K562 (cell line): ENCODE data around the gene ZNF2. TPM values are rescaled to one million over a fixed set of nuclear protein-coding genes. Genes with fewer than 3 reads are reported as not detected.

Experiments used
- BACH1 ChIP-seq: fragments of 200-800 bp; sonication (Bioruptor generic); IDR thresholded peaks from 2 replicates; pipeline ENCODE4 v1.6.1; 2016; ENCODE audit warnings: missing genetic modification characterization, missing compliant biosample characterization
- FOXP1 ChIP-seq: sonication (generic); formaldehyde crosslinking; IDR thresholded peaks from 2 replicates; pipeline ENCODE4 v1.8.0; 2022; ENCODE audit warnings: mild to moderate bottlenecking, missing genetic modification reagents
- HCFC1 ChIP-seq: IDR thresholded peaks from 2 replicates; pipeline ENCODE4 v1.6.1; 2012; ENCODE audit warnings: low read depth, low read length, improper control_type of control experiment
- MAFF ChIP-seq: IDR thresholded peaks from 2 replicates; pipeline ENCODE4 v1.6.1; 2012; ENCODE audit warnings: low read length, improper control_type of control experiment
- MTA2 ChIP-seq: fragments of 450-650 bp; IDR thresholded peaks from 2 replicates; pipeline ENCODE4 v1.6.1; 2016; ENCODE audit warnings: low read depth
- MYNN ChIP-seq, 2 experiments: sonication (generic); formaldehyde crosslinking in 1 of 2; IDR thresholded peaks; 2 replicates each; pipeline versions ENCODE4 v1.5.0 to v1.6.1; 2016 to 2020; ENCODE audit warnings: antibody characterized with exemption in 1 of 2, missing genetic modification reagents in 1 of 2
- NELFE ChIP-seq: IDR thresholded peaks from 2 replicates; pipeline ENCODE4 v1.6.1; 2011; ENCODE audit warnings: mild to moderate bottlenecking; ENCODE audit not compliant: insufficient read depth, insufficient read length
- PCBP1 ChIP-seq: fragments of 200-400 bp; formaldehyde crosslinking; IDR thresholded peaks from 2 replicates; pipeline ENCODE4 v1.6.1; 2018; ENCODE audit warnings: mild to moderate bottlenecking, low read depth, low read length; ENCODE audit not compliant: poor library complexity, severe bottlenecking
- SRSF9 ChIP-seq: fragments of 200-400 bp; formaldehyde crosslinking; IDR thresholded peaks from 2 replicates; pipeline ENCODE4 v1.6.1; 2017; ENCODE audit warnings: low read depth, low read length, borderline replicate concordance
- TEAD1 ChIP-seq, 2 experiments: fragments of 450-650 bp in 1 of 2; sonication (generic) in 1 of 2; formaldehyde crosslinking; IDR thresholded peaks; 2 replicates each; pipeline versions ENCODE4 v1.4.0 to v1.8.0; 2020 to 2022; ENCODE audit warnings: mild to moderate bottlenecking in 2 of 2, missing genetic modification reagents in 1 of 2
- TEAD4 ChIP-seq, 2 experiments: sonication (generic) in 1 of 2; formaldehyde crosslinking in 1 of 2; IDR thresholded peaks; 2 replicates each; pipeline versions ENCODE4 v1.6.1 to v1.8.0; 2012 to 2022; ENCODE audit warnings: borderline replicate concordance in 1 of 2, inconsistent platforms in 1 of 2, low read length in 1 of 2, mild to moderate bottlenecking in 1 of 2, missing genetic modification reagents in 1 of 2
- ZBTB7A ChIP-seq: IDR thresholded peaks from 2 replicates; pipeline ENCODE4 v1.6.1; 2011; ENCODE audit warnings: low read depth, mild to moderate bottlenecking, low read length, moderate library complexity, borderline replicate concordance; ENCODE audit not compliant: control insufficient read depth
- ZFP30 ChIP-seq: fragments of 250-450 bp; sonication (Bioruptor Pico); IDR thresholded peaks from 2 replicates; pipeline ENCODE4 v1.8.0; 2022; ENCODE audit warnings: moderate library complexity, mild to moderate bottlenecking, inconsistent platforms, borderline replicate concordance
- ZNF12 ChIP-seq: sonication (generic); formaldehyde crosslinking; IDR thresholded peaks from 2 replicates; pipeline ENCODE4 v1.4.0; 2020; ENCODE audit warnings: mild to moderate bottlenecking, missing genetic modification reagents
- ZNF274 ChIP-seq: IDR thresholded peaks from 2 replicates; pipeline ENCODE4 v1.6.1; 2011; ENCODE audit warnings: low read depth, mild to moderate bottlenecking, low read length, moderate library complexity, borderline replicate concordance
- ZNF282 ChIP-seq: sonication (generic); formaldehyde crosslinking; IDR thresholded peaks from 2 replicates; pipeline ENCODE4 v1.8.1; 2023; ENCODE audit warnings: missing genetic modification reagents
- ZNF584 ChIP-seq: fragments of 200-800 bp; sonication (Bioruptor generic); IDR thresholded peaks from 2 replicates; pipeline ENCODE4 v1.6.1; 2016; ENCODE audit warnings: low read depth, mild to moderate bottlenecking, missing genetic modification characterization, missing compliant biosample characterization
- polyA plus RNA-seq, 8 experiments: library from polyadenylated mRNA; depleted of rRNA in 4 of 8; stranded (reverse) in 5 of 8; unstranded in 3 of 8; fragments of >200 nt; fragmentation: Nextera tagmentation in 2 of 8; fragmentation: Illumina TruSeq in 1 of 8; extraction: Ambion mirVana in 2 of 8; extraction: Trizol in 1 of 8; gene quantifications; 2 replicates each; pipeline versions ENCODE4 v1.2.1 to v1.2.3, GENCODE V29; 2011 to 2014; ENCODE audit warnings: inconsistent platforms in 1 of 8, missing spikeins in 1 of 8
- total RNA-seq, 7 experiments: library from RNA; depleted of rRNA in 6 of 7; stranded (reverse); fragments of >200 nt in 6 of 7; fragmentation: Illumina TruSeq in 2 of 7; extraction: Trizol in 2 of 7; gene quantifications; 2 replicates each; pipeline versions ENCODE4 v1.2.1 to v1.2.3, GENCODE V29; 2011 to 2021; ENCODE audit warnings: low replicate concordance in 1 of 7
- TF ChIP-seq, protein P1 (sequence below): fragments of 200-800 bp; sonication (Bioruptor generic); IDR thresholded peaks from 2 replicates; pipeline ENCODE4 v1.6.1; 2017; ENCODE audit warnings: missing genetic modification characterization, missing compliant biosample characterization
- TF ChIP-seq, protein P2 (sequence below): fragments of 250-450 bp; sonication (Bioruptor Pico); IDR thresholded peaks from 2 replicates; pipeline ENCODE4 v1.5.0; 2021
- TF ChIP-seq, protein P3 (sequence below): sonication (generic); formaldehyde crosslinking; IDR thresholded peaks from 2 replicates; pipeline ENCODE4 v1.8.0; 2022; ENCODE audit warnings: missing genetic modification reagents, mild to moderate bottlenecking, moderate library complexity, borderline replicate concordance

Gene ZNF2
- total and polyA plus RNA-seq, 9 of the 15 experiments (the other 6 are each of a cell fraction or from before 2014, with no cell fraction given) = 1.6 to 4.5 (median 3.4) TPM

DNA sequence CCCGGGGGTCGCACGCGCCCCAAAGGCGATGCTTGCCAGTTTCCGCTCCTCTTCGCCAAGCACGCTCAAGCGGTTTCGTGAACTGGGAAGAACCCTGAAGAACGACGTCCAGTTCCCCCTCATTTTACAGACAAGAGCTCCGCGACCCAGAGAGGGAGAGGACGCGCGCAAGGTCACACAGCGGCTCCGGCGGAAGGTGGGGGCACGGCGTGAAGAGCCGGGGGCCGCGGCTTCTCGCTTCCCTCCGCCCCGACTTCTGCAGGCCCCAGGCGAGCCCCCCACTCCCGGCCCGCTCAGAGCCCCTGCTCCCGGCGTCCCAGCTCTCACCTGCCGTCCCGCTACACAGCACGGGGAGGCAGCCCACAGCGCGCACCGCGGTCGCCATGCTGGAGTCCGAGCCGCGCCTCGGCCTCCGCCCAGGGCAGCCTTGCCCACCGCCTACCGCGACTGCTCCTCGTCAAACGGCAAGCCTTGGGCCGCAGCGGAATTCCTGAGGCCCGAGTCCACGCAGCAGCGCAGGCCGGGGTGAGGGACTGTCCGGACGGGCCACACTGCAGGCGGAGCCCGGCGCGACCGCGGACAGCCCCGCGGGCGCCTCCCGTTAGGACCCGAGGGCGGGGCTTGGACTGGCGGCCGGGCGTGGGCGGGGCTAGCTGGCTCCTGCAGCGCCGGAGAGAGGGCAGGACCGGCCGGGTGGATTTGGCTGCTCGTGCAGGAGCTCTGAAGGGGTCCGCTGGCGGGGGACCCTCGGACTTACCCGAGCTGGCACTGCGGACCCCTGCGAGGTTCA lies 44.0 kb upstream of the ZNF2 start, which contains the start of gene MRPS5 (continued):
- TF ChIP-seq, protein P1, sequence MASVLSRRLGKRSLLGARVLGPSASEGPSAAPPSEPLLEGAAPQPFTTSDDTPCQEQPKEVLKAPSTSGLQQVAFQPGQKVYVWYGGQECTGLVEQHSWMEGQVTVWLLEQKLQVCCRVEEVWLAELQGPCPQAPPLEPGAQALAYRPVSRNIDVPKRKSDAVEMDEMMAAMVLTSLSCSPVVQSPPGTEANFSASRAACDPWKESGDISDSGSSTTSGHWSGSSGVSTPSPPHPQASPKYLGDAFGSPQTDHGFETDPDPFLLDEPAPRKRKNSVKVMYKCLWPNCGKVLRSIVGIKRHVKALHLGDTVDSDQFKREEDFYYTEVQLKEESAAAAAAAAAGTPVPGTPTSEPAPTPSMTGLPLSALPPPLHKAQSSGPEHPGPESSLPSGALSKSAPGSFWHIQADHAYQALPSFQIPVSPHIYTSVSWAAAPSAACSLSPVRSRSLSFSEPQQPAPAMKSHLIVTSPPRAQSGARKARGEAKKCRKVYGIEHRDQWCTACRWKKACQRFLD (CRISPR knock-in tag) = peak; percentile 76
- TF ChIP-seq ZNF282 (CRISPR knock-in tag) (no peak), TEAD1 (CRISPR knock-in tag; IDR thresholded peaks at IDR 0.05) (peak in 1 of 2 experiments; percentile 68; a peak in 1 of 4 replicates), SRSF9 (no peak), ZNF12 (CRISPR knock-in tag) (no peak), HCFC1 (peak; percentile 63), TEAD4 (IDR thresholded peaks at IDR 0.05; ENCODE audit: low read length) (0 out of 2 replicates have a peak, but pooled peaks have one; percentile 5), TEAD4 (CRISPR knock-in tag; IDR thresholded peaks at IDR 0.05; ENCODE audit: borderline replicate concordance) (no peak), ZBTB7A (peak; percentile 69; the same call in 1 of the 2 replicates), FOXP1 (CRISPR knock-in tag) (0 out of 2 replicates have a peak, but pooled peaks have one; percentile 67), MAFF (no peak), NELFE (no peak), MTA2 (no peak; the same call in 1 of the 2 replicates), ZNF274 (no peak), ZNF584 (CRISPR knock-in tag) (no peak), PCBP1 (peak; percentile 79), MYNN (IDR thresholded peaks at IDR 0.05) (no peak), MYNN (CRISPR knock-in tag; IDR thresholded peaks at IDR 0.05) (no peak), BACH1 (tag) (no peak), ZFP30 (CRISPR knock-in tag) (no peak)
- TF ChIP-seq, protein P2, sequence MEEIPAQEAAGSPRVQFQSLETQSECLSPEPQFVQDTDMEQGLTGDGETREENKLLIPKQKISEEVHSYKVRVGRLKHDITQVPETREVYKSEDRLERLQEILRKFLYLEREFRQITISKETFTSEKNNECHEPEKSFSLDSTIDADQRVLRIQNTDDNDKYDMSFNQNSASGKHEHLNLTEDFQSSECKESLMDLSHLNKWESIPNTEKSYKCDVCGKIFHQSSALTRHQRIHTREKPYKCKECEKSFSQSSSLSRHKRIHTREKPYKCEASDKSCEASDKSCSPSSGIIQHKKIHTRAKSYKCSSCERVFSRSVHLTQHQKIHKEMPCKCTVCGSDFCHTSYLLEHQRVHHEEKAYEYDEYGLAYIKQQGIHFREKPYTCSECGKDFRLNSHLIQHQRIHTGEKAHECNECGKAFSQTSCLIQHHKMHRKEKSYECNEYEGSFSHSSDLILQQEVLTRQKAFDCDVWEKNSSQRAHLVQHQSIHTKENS = no peak
- TF ChIP-seq, protein P3, sequence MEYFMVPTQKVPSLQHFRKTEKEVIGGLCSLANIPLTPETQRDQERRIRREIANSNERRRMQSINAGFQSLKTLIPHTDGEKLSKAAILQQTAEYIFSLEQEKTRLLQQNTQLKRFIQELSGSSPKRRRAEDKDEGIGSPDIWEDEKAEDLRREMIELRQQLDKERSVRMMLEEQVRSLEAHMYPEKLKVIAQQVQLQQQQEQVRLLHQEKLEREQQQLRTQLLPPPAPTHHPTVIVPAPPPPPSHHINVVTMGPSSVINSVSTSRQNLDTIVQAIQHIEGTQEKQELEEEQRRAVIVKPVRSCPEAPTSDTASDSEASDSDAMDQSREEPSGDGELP (CRISPR knock-in tag) = peak; percentile 61; the same call in 1 of the 2 replicates
